Measurements from ENCODE around the gene RNASEL.

DNA sequence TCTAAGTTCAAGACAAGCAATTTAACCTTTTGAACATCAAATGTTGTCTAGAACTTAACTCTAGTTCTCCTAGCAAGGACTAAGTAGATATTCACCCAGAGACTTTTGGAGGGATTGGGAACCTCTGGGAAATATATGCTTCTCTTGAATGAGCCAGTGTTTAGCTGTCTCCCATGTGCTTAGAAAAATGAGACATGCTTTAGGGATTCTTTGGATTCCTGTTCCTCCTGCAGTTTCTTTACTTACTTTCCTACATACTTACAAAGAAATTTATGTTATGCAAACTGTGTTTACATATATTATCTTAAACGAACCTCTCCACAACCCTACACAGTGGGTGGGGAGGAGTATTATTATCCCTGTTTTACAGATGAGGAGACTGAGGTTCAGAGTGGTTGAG is 39.2 kb downstream of the RNASEL start:
- TF ChIP-seq, protein P1, sequence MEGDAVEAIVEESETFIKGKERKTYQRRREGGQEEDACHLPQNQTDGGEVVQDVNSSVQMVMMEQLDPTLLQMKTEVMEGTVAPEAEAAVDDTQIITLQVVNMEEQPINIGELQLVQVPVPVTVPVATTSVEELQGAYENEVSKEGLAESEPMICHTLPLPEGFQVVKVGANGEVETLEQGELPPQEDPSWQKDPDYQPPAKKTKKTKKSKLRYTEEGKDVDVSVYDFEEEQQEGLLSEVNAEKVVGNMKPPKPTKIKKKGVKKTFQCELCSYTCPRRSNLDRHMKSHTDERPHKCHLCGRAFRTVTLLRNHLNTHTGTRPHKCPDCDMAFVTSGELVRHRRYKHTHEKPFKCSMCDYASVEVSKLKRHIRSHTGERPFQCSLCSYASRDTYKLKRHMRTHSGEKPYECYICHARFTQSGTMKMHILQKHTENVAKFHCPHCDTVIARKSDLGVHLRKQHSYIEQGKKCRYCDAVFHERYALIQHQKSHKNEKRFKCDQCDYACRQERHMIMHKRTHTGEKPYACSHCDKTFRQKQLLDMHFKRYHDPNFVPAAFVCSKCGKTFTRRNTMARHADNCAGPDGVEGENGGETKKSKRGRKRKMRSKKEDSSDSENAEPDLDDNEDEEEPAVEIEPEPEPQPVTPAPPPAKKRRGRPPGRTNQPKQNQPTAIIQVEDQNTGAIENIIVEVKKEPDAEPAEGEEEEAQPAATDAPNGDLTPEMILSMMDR (IDR thresholded peaks at IDR 0.05; ENCODE audit: low read depth, low read length, missing input control): no peak
- TF ChIP-seq HNF4A (conservative IDR thresholded peaks at IDR 0.05): no peak
- TF ChIP-seq, protein P2, sequence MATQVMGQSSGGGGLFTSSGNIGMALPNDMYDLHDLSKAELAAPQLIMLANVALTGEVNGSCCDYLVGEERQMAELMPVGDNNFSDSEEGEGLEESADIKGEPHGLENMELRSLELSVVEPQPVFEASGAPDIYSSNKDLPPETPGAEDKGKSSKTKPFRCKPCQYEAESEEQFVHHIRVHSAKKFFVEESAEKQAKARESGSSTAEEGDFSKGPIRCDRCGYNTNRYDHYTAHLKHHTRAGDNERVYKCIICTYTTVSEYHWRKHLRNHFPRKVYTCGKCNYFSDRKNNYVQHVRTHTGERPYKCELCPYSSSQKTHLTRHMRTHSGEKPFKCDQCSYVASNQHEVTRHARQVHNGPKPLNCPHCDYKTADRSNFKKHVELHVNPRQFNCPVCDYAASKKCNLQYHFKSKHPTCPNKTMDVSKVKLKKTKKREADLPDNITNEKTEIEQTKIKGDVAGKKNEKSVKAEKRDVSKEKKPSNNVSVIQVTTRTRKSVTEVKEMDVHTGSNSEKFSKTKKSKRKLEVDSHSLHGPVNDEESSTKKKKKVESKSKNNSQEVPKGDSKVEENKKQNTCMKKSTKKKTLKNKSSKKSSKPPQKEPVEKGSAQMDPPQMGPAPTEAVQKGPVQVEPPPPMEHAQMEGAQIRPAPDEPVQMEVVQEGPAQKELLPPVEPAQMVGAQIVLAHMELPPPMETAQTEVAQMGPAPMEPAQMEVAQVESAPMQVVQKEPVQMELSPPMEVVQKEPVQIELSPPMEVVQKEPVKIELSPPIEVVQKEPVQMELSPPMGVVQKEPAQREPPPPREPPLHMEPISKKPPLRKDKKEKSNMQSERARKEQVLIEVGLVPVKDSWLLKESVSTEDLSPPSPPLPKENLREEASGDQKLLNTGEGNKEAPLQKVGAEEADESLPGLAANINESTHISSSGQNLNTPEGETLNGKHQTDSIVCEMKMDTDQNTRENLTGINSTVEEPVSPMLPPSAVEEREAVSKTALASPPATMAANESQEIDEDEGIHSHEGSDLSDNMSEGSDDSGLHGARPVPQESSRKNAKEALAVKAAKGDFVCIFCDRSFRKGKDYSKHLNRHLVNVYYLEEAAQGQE (IDR thresholded peaks at IDR 0.05): no peak
- no peak for TF ChIP-seq EGR1 (IDR thresholded peaks at IDR 0.05; ENCODE audit: low read depth in 2 of 2)
- TF ChIP-seq TAF1 (conservative IDR thresholded peaks at IDR 0.05): no peak
- TF ChIP-seq YY1 (IDR thresholded peaks at IDR 0.05): no peak
- no peak for TF ChIP-seq RXRA (IDR thresholded peaks at IDR 0.05)
- TF ChIP-seq RAD21 (IDR thresholded peaks at IDR 0.05): no peak
- TF ChIP-seq GABPA (IDR thresholded peaks at IDR 0.05 in 1 of 2, conservative IDR thresholded peaks at IDR 0.05 in 1 of 2): no peak

All from liver (tissue), 3 donors.